Body of pancreas (tissue), 4 donors: ENCODE data around the gene KRT86. TPM values are rescaled to one million over a fixed set of nuclear protein-coding genes. Genes with fewer than 3 reads are reported as not detected.
A peak's percentile ranks its signal among the peaks of the same experiment; 100 is the strongest.

Source experiments
- ATAC-seq: fragments of 150-250 bp; one replicate; pipeline ENCODE4 v1.9.1; 2016
- DNase-seq, 4 donors: peaks; one replicate each; pipeline ENCODE4 v3.0.0-alpha.2; 2019
- H3K27ac ChIP-seq, 4 donors: fragments of 200-600 bp; sonication (generic); 1 replicate in 3 of 4; 2 replicates in 1 of 4; pipeline versions ENCODE4 v1.5.1 to v1.6.1; 2016 to 2019; ENCODE audit warnings: mild to moderate bottlenecking in 1 of 4, mixed read lengths in 1 of 4, moderate library complexity in 1 of 4
- H3K27me3 ChIP-seq, 2 donors: fragments of 200-600 bp; sonication (generic); one replicate each; pipeline ENCODE4 v1.6.0; 2016; ENCODE audit warnings: mild to moderate bottlenecking in 1 of 2
- H3K36me3 ChIP-seq, 2 donors: fragments of 200-600 bp; sonication (generic); replicated peaks in 1 of 2; 2 replicates each; pipeline ENCODE4 v1.5.1; 2016; ENCODE audit warnings: low read depth in 2 of 2; ENCODE audit not compliant: insufficient read depth in 1 of 2
- H3K4me1 ChIP-seq: fragments of 200-600 bp; sonication (generic); one replicate; pipeline ENCODE4 v1.6.0; 2016
- H3K4me3 ChIP-seq, 2 donors: fragments of 200-600 bp; sonication (generic); 1 replicate in 1 of 2; 2 replicates in 1 of 2; pipeline ENCODE4 v1.5.1; 2016 to 2019
- H3K9me3 ChIP-seq, 3 donors: fragments of 200-600 bp; sonication (generic); 1 replicate in 2 of 3; 2 replicates in 1 of 3; pipeline ENCODE4 v1.5.1; 2016
- POLR2A ChIP-seq, 3 donors: fragments of 450-650 bp; IDR thresholded peaks; one replicate each; pipeline ENCODE4 v1.6.1; 2016; ENCODE audit warnings: antibody characterized with exemption in 3 of 3, mild to moderate bottlenecking in 2 of 3
- WGBS, 2 donors: methylation state at CpG; one replicate each; pipeline ENCODE4 v1.1.5; 2017; 5-methylcytosine and 5-hydroxymethylcytosine counted together
- intact Hi-C: fragments of 100-400 bp; cut with DNase I; formaldehyde crosslinking; loops from one replicate; pipeline ENCODE4 v1.15.1; 2023
- total RNA-seq, 2 donors: library from RNA; depleted of rRNA; stranded (reverse); fragments of >200 nt; gene quantifications; one replicate each; pipeline ENCODE4 v1.1.0, GENCODE V29; 2016
- TF ChIP-seq, protein P1 (sequence below), 7 experiments: fragments of 450-650 bp in 4 of 7; fragments of 200-600 bp in 3 of 7; sonication (generic) in 3 of 7; IDR thresholded peaks; one replicate each; pipeline ENCODE4 v1.5.1; 2016 to 2019; ENCODE audit warnings: antibody characterized with exemption in 7 of 7

Gene KRT86
- total RNA-seq, 2 donors from 2014 or later = 1.8 to 8.6 TPM

DNA sequence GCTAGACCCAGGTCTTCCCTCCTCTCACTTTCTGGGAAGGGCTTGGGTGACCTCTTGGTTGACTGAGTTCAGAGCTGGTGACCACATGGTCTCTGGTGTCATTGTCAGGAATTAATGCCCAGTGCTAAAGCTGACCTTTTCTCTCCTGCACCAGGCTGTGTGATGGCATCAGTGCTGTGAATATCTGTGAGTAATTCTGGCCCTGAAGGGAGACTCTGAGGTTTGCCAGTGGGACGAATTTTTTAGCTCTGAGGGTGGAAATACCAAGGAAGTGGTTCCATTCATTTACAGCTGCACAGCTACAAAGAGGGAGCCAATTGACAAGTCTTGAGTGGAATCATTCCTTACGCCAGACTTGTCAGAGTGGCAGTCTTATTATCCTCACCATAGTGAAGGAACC is 6.2 kb upstream of the KRT86 start:
- no peaks in the 10 kb centered on the region for H3K27me3 ChIP-seq
- no peaks in the 10 kb centered on the region for H3K9me3 ChIP-seq
- DNase-seq (no peak), ATAC-seq (no peak)
- no peak overlapping the region for H3K4me3 ChIP-seq
- intact Hi-C loops = no loop called here
- 73 to 77% methylated on average over 2 of the region's 2 CpGs for WGBS, 2 donors
- peaks cover 12% of the 10 kb centered on the region for H3K4me1 ChIP-seq
- no peaks in the 10 kb centered on the region for H3K36me3 ChIP-seq
- TF ChIP-seq, protein P1, sequence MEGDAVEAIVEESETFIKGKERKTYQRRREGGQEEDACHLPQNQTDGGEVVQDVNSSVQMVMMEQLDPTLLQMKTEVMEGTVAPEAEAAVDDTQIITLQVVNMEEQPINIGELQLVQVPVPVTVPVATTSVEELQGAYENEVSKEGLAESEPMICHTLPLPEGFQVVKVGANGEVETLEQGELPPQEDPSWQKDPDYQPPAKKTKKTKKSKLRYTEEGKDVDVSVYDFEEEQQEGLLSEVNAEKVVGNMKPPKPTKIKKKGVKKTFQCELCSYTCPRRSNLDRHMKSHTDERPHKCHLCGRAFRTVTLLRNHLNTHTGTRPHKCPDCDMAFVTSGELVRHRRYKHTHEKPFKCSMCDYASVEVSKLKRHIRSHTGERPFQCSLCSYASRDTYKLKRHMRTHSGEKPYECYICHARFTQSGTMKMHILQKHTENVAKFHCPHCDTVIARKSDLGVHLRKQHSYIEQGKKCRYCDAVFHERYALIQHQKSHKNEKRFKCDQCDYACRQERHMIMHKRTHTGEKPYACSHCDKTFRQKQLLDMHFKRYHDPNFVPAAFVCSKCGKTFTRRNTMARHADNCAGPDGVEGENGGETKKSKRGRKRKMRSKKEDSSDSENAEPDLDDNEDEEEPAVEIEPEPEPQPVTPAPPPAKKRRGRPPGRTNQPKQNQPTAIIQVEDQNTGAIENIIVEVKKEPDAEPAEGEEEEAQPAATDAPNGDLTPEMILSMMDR (IDR thresholded peaks at IDR 0.05) = no peak
- TF ChIP-seq POLR2A (IDR thresholded peaks at IDR 0.05) = no peak
- H3K27ac ChIP-seq = no peak overlapping the region

DNA sequence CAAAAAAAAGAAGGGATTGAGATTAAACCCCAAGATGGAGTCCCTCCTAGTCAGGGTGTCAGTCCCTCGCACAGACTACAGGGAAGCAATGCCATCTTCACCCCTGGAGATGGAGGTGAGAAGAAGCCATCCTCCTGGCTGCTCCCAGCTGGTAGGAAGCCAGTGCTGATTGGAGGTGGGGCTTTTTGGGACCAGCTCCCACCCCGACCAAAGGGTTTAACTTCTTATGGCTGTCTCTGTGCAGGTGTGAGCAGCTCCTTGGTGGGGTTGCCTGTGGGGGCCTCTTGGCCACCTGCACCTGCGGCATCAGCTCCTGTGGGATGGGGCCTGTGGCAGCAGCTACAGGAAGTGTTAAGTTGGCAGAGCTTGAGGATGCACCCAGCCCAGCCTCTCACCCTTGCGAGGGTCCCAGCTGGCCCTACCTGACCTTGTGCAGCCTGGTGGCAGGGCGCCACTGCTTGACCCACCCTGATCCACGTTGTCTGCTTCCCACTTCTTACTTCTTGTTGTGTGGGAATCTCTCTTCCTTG is 3.8 kb upstream of the KRT86 start:
- 82 to 86% methylated on average over 3 to 5 of the region's 6 CpGs for WGBS, 2 donors
- intact Hi-C loops = no loop called here
- DNase-seq = peak in 1 of 4 donors; percentile 9
- Histone ChIP-seq H3K4me1 (peaks cover 6% of the 10 kb centered on the region), H3K27me3 (no peaks in the 10 kb centered on the region), H3K36me3 (no peaks in the 10 kb centered on the region), H3K27ac (no peak overlapping the region), H3K9me3 (no peaks in the 10 kb centered on the region), H3K4me3 (no peak overlapping the region)
- no peak for ATAC-seq
- no peak for TF ChIP-seq POLR2A (IDR thresholded peaks at IDR 0.05)
- TF ChIP-seq, protein P1 (IDR thresholded peaks at IDR 0.05) = no peak

DNA sequence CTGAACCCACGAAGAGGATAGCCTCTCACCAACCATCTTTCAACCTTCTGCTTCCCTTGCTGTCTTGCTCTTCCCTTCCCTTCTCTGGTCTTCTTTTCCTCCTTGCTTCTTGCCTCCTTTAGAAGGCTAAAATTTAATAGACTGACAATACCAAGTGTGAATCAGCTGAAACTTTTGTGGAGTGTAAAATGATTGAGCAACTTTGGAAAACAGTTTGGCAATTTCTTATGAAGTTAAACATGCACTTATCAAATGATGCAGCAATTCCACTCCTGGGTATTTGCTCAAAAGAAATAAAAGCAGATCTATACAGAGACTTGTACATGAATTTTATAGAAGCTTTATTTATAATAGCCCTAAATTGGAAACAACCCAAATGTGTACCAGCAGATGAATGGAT is 3.3 kb upstream of the KRT86 start:
- 87 to 93% methylated on average over 1 of the region's 1 CpG for WGBS, 2 donors
- H3K4me1 ChIP-seq = peaks cover 6% of the 10 kb centered on the region
- DNase-seq (no peak), ATAC-seq (no peak)
- no peaks in the 10 kb centered on the region for H3K9me3 ChIP-seq
- H3K4me3 ChIP-seq = no peak overlapping the region
- intact Hi-C loops = no loop called here
- H3K36me3 ChIP-seq = no peaks in the 10 kb centered on the region
- TF ChIP-seq, protein P1 (IDR thresholded peaks at IDR 0.05) = no peak
- H3K27me3 ChIP-seq = no peaks in the 10 kb centered on the region
- no peak overlapping the region for H3K27ac ChIP-seq

DNA sequence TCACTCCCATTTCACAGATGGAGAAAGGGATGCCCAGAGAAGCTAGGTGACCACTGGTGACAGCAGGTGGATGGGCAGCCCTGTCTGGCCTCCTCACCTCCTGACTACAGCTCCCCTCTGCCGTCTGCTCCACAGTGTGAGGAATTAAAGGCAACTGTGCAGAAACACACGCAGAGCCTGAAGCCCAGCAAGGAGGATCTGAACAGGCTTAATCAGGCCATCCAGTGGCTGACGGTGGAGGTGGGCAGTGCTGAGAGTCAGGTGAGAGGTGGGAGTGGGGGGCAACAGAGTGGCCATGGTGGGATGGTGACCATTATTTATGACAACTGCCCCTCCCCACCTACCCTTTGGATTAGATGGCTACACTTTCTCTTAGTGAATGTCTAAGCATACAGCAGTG is 1.2 kb downstream of the KRT86 start:
- no peaks in the 10 kb centered on the region for H3K9me3 ChIP-seq
- ATAC-seq (no peak), DNase-seq (no peak)
- intact Hi-C loops = no loop called here
- H3K27me3 ChIP-seq = no peaks in the 10 kb centered on the region
- H3K4me3 ChIP-seq = no peak overlapping the region
- H3K36me3 ChIP-seq = no peaks in the 10 kb centered on the region
- H3K27ac ChIP-seq = no peak overlapping the region
- TF ChIP-seq POLR2A (IDR thresholded peaks at IDR 0.05) = no peak
- TF ChIP-seq, protein P1 (IDR thresholded peaks at IDR 0.05) = no peak
- peaks cover 41% of the 10 kb centered on the region for H3K4me1 ChIP-seq
- WGBS, 2 donors = 84 to 87% methylated on average over 3 of the region's 3 CpGs

DNA sequence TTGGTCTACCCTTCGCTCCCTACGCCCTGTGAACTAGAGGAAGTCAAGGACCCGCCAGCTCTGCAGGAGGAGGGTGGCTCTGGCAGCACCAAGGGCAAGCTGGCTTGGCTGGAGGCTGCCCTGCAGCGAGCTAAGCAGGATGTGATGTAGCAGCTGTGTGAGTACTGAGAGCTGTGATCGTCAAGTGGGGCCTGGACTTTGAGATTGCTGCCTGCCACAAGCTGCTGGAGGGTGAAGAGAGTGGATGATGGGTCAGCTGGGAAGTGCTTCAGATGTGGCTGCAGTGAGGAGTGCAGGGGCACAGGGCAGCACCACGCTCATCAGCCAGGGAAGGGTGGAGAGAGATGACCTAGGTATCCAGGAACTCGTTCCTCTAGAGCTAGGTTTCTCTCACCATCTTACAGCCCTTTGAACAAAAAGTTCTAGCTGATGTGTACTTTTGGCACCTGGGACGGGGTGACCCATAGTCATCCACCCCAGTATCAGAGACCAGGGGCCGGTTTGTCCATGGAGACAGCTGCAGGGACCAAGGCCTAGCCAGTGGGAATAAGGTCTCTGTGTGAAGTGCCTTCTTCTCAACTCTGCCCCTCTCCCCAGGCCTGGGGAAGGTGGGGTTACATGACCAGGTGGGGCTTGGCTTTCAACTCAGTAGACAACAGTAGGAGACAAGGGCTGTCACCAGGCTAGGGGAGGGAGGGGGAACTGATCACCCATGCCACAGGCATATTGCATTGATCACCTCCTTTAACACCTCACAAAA is 3.2 kb downstream of the KRT86 start:
- Histone ChIP-seq H3K27ac (peak overlapping the region in 2 of 4 donors; percentile 33 to 82), H3K9me3 (no peaks in the 10 kb centered on the region), H3K4me3 (no peak overlapping the region), H3K27me3 (no peaks in the 10 kb centered on the region), H3K4me1 (peaks cover 48% of the 10 kb centered on the region), H3K36me3 (no peaks in the 10 kb centered on the region)
- peak in 1 of 3 donors; percentile 33 for TF ChIP-seq POLR2A (IDR thresholded peaks at IDR 0.05)
- TF ChIP-seq, protein P1 (IDR thresholded peaks at IDR 0.05) = no peak
- 41 to 86% methylated on average over 7 to 9 of the region's 9 CpGs for WGBS, 2 donors
- ATAC-seq = peak; percentile 49
- peak in 3 of 4 donors; percentile 42 to 72 (median 66) for DNase-seq
- intact Hi-C loops = no loop called here
